ENCODE data around the gene RNF223.

GRCh38 chr1:1052003-1052840 lies 21.9 kb downstream of the RNF223 start:
- TF ChIP-seq CTCF (conservative IDR thresholded peaks at IDR 0.05; ENCODE audit: low read depth, low read length) (no peak), EZH2 (IDR thresholded peaks at IDR 0.05; ENCODE audit: low read length, unreplicated experiment) (no peak)
